Type B pancreatic cell (in vitro differentiated cells): ENCODE measurements around the gene ZNF516. TPM values are rescaled to one million over a fixed set of nuclear protein-coding genes. Genes with fewer than 3 reads are reported as not detected.

Source experiments
- DNase-seq: peaks from one replicate; pipeline ENCODE4 v3.0.0; 2021; ENCODE audit warnings: mixed read lengths; ENCODE audit not compliant: unreplicated experiment; ENCODE audit errors: extremely low spot score
- H3K27ac Mint-ChIP-seq: 2 replicates; pipeline ENCODE4 v1.8.0; 2021; ENCODE audit warnings: mild to moderate bottlenecking, mixed read lengths
- H3K27me3 Mint-ChIP-seq: 2 replicates; pipeline ENCODE4 v1.8.0; 2021; ENCODE audit warnings: mixed read lengths
- H3K36me3 Mint-ChIP-seq: 2 replicates; pipeline ENCODE4 v1.8.0; 2021; ENCODE audit warnings: mixed read lengths
- H3K4me1 Mint-ChIP-seq: one replicate; pipeline ENCODE4 v1.8.0; 2021; ENCODE audit warnings: mixed read lengths; ENCODE audit not compliant: unreplicated experiment
- H3K4me3 Mint-ChIP-seq: 2 replicates; pipeline ENCODE4 v1.8.0; 2021; ENCODE audit warnings: mild to moderate bottlenecking, mixed read lengths
- H3K9me3 Mint-ChIP-seq: 2 replicates; pipeline ENCODE4 v1.8.0; 2021; ENCODE audit warnings: mixed read lengths
- total RNA-seq: library from RNA; stranded (reverse); gene quantifications from 2 replicates; pipeline ENCODE4 v1.2.1, GENCODE V29; 2021; ENCODE audit warnings: low replicate concordance
- TF ChIP-seq, protein P1 (sequence below): fragments of 200-600 bp; sonication (generic); conservative IDR thresholded peaks from 2 replicates; pipeline ENCODE4 v1.5.0; 2021; ENCODE audit warnings: antibody characterized with exemption, mild to moderate bottlenecking

Gene ZNF516
- total RNA-seq, 1 donor from 2014 or later, result 71.2 TPM

DNA sequence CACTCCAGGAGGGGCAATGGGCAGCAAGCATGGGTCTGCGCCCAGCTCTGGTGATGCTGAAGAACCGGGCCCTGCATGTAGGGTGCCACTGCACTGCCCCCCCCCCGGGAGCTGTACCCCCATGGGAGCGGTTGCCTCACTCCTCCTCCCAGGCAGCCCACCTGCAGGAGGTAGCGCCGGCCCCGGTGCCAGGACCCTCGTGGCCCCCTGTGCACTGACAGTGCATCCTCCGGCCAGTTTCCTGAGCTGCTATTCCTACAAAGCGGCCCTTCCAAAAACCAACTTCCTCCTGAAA, 109.4 kb downstream of the ZNF516 start:
- Mint-ChIP-seq H3K9me3 (peaks cover 6% of the 10 kb centered on the region), H3K27ac (no peak overlapping the region), H3K4me3 (no peak overlapping the region), H3K36me3 (peaks cover 30% of the 10 kb centered on the region), H3K4me1 (peaks cover 14% of the 10 kb centered on the region), H3K27me3 (no peaks in the 10 kb centered on the region)
- DNase-seq, result no peak
- TF ChIP-seq, protein P1, sequence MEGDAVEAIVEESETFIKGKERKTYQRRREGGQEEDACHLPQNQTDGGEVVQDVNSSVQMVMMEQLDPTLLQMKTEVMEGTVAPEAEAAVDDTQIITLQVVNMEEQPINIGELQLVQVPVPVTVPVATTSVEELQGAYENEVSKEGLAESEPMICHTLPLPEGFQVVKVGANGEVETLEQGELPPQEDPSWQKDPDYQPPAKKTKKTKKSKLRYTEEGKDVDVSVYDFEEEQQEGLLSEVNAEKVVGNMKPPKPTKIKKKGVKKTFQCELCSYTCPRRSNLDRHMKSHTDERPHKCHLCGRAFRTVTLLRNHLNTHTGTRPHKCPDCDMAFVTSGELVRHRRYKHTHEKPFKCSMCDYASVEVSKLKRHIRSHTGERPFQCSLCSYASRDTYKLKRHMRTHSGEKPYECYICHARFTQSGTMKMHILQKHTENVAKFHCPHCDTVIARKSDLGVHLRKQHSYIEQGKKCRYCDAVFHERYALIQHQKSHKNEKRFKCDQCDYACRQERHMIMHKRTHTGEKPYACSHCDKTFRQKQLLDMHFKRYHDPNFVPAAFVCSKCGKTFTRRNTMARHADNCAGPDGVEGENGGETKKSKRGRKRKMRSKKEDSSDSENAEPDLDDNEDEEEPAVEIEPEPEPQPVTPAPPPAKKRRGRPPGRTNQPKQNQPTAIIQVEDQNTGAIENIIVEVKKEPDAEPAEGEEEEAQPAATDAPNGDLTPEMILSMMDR, result no peak

DNA sequence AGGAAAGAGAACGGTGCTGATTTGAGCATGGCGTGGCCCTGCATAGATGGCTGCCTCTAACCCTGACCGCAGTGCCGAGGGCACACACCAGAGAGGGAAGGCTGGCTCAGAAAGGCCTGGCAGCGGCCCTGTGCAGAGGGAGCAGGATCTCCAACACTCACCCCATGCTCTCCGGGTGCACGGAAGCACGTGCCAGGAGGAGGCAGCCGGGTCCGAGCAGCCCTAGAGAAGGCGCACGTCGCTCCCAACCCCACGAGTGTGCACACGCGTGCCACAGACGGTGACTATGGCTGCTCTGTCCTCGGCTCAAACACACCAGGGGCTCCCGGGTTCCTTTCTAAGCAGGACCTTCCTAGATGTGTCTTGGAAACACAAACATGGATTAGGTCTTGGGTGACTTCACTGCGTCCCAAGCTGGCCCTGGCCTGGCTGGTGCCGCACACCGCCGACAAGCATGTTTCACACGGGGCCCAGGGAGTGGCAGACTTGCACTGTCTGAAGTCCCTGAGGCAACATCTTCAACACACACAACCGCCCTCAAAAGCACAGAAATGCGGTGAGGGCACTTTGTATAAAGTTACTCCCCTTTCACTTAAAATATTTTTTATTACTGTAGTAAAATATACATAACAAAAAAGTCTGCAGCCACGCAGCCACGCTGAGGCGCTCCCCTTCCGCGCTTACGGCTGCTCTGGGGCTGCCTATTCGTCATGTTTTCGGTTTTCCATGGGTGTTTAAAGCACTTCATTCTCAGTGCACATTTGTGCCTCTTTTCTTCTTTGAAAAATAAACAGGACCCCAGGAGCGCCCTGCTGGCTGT, 110.0 kb downstream of the ZNF516 start:
- DNase-seq, result no peak
- H3K4me1 Mint-ChIP-seq, result peaks cover 14% of the 10 kb centered on the region
- TF ChIP-seq, protein P1, result no peak
- H3K4me3 Mint-ChIP-seq, result no peak overlapping the region
- peaks cover 36% of the 10 kb centered on the region for H3K36me3 Mint-ChIP-seq
- no peak overlapping the region for H3K27ac Mint-ChIP-seq
- H3K27me3 Mint-ChIP-seq, result no peaks in the 10 kb centered on the region
- peaks cover 6% of the 10 kb centered on the region for H3K9me3 Mint-ChIP-seq

GRCh38 chr18:76384114-76384790, 110.8 kb downstream of the ZNF516 start:
- H3K4me3 Mint-ChIP-seq, result no peak overlapping the region
- peaks cover 9% of the 10 kb centered on the region for H3K4me1 Mint-ChIP-seq
- no peak for DNase-seq
- peaks cover 6% of the 10 kb centered on the region for H3K9me3 Mint-ChIP-seq
- H3K27ac Mint-ChIP-seq, result no peak overlapping the region
- H3K36me3 Mint-ChIP-seq, result peaks cover 32% of the 10 kb centered on the region
- TF ChIP-seq, protein P1, result no peak
- H3K27me3 Mint-ChIP-seq, result no peaks in the 10 kb centered on the region

GRCh38 chr18:76383636-76384035, 111.4 kb downstream of the ZNF516 start:
- Mint-ChIP-seq H3K27me3 (no peaks in the 10 kb centered on the region), H3K4me3 (no peak overlapping the region), H3K27ac (no peak overlapping the region), H3K4me1 (peaks cover 9% of the 10 kb centered on the region), H3K9me3 (peaks cover 4% of the 10 kb centered on the region), H3K36me3 (peaks cover 26% of the 10 kb centered on the region)
- TF ChIP-seq, protein P1, result no peak
- no peak for DNase-seq

DNA sequence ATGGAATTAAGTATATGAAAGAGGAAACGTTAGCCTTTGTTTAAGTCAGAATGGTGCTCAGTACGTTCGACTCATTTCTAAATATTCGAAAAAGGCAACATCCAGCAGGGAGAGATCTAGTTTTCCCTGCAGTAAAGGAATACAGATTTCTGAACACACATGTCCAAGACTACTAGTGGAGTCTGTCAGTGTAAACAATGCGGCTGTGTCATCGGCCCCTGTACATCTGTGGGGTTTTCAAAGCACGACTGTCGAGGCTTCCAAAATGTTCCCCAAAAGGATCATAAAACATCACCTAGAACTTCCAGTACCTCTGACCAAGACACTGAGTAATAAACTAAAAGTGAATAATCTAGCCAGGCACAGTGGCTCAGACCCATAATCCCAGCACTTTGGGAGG, 112.8 kb downstream of the ZNF516 start:
- H3K27me3 Mint-ChIP-seq, result no peaks in the 10 kb centered on the region
- H3K36me3 Mint-ChIP-seq, result peaks cover 21% of the 10 kb centered on the region
- H3K4me1 Mint-ChIP-seq, result peaks cover 9% of the 10 kb centered on the region
- TF ChIP-seq, protein P1, result no peak
- H3K9me3 Mint-ChIP-seq, result no peaks in the 10 kb centered on the region
- no peak overlapping the region for H3K27ac Mint-ChIP-seq
- no peak for DNase-seq
- no peak overlapping the region for H3K4me3 Mint-ChIP-seq
